A673 (cell line): ENCODE results near the gene TREM1.

Source experiments
- CTCF ChIP-seq: fragments of 300-800, 200-600 bp; sonication (generic); conservative IDR thresholded peaks from 2 replicates; pipeline ENCODE4 v1.5.1; 2017; ENCODE audit warnings: low read depth, mild to moderate bottlenecking, antibody characterized with exemption, low read length, moderate library complexity, mixed read lengths
- EZH2 ChIP-seq: fragments of 200-600 bp; sonication (generic); IDR thresholded peaks from 2 replicates; pipeline ENCODE4 v1.6.1; 2017; ENCODE audit warnings: borderline replicate concordance, low read depth, mild to moderate bottlenecking, mixed read lengths, antibody characterized with exemption, low read length; ENCODE audit not compliant: poor library complexity, severe bottlenecking

- TF ChIP-seq CTCF (no peak), EZH2 (no peak)
These were observed 34.7 kb upstream of the TREM1 start for GRCh38 chr6:41321183-41321582.
